Transverse colon (tissue), 4 donors: ENCODE results near the gene HOPX.

Source experiments
- POLR2AphosphoS5 ChIP-seq, 3 donors: sonication (generic); formaldehyde crosslinking; IDR thresholded peaks; one replicate each; pipeline ENCODE4 v1.6.1; 2016; ENCODE audit warnings: antibody characterized with exemption in 3 of 3
- TF ChIP-seq, protein P1 (sequence below), 5 experiments: fragments of 200-600 bp in 3 of 5; fragments of 450-650 bp in 2 of 5; sonication (generic) in 3 of 5; IDR thresholded peaks; 1 replicate in 2 of 5; 2 replicates in 3 of 5; pipeline ENCODE4 v1.5.1; 2016 to 2017; ENCODE audit warnings: antibody characterized with exemption in 5 of 5, inconsistent platforms in 3 of 5, mild to moderate bottlenecking in 2 of 5, moderate library complexity in 1 of 5

DNA sequence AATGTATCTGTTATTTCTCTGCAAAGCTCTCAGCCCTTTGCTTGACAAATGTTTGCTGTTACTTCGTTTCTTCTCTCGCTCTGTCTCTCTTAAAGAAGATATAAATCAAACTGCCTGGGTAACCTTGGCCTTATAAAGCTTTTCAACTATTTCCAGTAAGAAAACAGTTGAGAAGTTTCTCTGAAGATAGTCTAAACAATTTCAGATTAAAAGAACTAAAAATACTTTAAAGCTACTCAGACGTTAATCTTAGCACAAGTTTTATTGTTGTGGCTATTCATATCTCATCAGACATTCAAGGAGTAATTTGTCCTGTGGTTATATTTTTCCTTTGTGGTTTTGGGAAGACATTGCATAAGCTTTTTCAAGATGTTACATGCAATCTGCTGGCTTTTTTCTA, 22.6 kb downstream of the HOPX start:
- TF ChIP-seq, protein P1, sequence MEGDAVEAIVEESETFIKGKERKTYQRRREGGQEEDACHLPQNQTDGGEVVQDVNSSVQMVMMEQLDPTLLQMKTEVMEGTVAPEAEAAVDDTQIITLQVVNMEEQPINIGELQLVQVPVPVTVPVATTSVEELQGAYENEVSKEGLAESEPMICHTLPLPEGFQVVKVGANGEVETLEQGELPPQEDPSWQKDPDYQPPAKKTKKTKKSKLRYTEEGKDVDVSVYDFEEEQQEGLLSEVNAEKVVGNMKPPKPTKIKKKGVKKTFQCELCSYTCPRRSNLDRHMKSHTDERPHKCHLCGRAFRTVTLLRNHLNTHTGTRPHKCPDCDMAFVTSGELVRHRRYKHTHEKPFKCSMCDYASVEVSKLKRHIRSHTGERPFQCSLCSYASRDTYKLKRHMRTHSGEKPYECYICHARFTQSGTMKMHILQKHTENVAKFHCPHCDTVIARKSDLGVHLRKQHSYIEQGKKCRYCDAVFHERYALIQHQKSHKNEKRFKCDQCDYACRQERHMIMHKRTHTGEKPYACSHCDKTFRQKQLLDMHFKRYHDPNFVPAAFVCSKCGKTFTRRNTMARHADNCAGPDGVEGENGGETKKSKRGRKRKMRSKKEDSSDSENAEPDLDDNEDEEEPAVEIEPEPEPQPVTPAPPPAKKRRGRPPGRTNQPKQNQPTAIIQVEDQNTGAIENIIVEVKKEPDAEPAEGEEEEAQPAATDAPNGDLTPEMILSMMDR (IDR thresholded peaks at IDR 0.05): no peak
- TF ChIP-seq POLR2AphosphoS5 (IDR thresholded peaks at IDR 0.05): peak in 2 of 3 donors; percentile 20 to 56
